LNCaP clone FGC (cell line): ENCODE data around the gene PCCA.
"Not testable (repeated sequence)": the region's sequence is repeated elsewhere in the genome, so short reads cannot be mapped to it uniquely, and the experiment has no call there.

ENCODE experiments used
- DNase-seq: peaks from one replicate; pipeline ENCODE4 v3.0.0-alpha.2; 2011; ENCODE audit warnings: low read depth
- H3K4me3 ChIP-seq: 2 replicates; pipeline ENCODE4 v1.5.1; 2011; ENCODE audit warnings: mild to moderate bottlenecking, low read depth, low read length, control low read depth
- TF ChIP-seq, protein P1 (sequence below): IDR thresholded peaks from 2 replicates; pipeline ENCODE4 v1.5.1; 2012; ENCODE audit warnings: mild to moderate bottlenecking; ENCODE audit not compliant: control insufficient read depth, insufficient read depth; ENCODE audit errors: extremely low read depth

PCCA gene

GRCh38 chr13:100088273-100088643 is 635 bp upstream of the PCCA start:
- H3K4me3 ChIP-seq, result peak overlapping the region; percentile 70
- DNase-seq, result no peak
- TF ChIP-seq, protein P1, sequence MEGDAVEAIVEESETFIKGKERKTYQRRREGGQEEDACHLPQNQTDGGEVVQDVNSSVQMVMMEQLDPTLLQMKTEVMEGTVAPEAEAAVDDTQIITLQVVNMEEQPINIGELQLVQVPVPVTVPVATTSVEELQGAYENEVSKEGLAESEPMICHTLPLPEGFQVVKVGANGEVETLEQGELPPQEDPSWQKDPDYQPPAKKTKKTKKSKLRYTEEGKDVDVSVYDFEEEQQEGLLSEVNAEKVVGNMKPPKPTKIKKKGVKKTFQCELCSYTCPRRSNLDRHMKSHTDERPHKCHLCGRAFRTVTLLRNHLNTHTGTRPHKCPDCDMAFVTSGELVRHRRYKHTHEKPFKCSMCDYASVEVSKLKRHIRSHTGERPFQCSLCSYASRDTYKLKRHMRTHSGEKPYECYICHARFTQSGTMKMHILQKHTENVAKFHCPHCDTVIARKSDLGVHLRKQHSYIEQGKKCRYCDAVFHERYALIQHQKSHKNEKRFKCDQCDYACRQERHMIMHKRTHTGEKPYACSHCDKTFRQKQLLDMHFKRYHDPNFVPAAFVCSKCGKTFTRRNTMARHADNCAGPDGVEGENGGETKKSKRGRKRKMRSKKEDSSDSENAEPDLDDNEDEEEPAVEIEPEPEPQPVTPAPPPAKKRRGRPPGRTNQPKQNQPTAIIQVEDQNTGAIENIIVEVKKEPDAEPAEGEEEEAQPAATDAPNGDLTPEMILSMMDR, result no peak

GRCh38 chr13:100089465-100090032 is 656 bp downstream of the PCCA start:
- TF ChIP-seq, protein P1, result no peak
- H3K4me3 ChIP-seq, result peak overlapping the region; percentile 70
- no peak for DNase-seq

DNA sequence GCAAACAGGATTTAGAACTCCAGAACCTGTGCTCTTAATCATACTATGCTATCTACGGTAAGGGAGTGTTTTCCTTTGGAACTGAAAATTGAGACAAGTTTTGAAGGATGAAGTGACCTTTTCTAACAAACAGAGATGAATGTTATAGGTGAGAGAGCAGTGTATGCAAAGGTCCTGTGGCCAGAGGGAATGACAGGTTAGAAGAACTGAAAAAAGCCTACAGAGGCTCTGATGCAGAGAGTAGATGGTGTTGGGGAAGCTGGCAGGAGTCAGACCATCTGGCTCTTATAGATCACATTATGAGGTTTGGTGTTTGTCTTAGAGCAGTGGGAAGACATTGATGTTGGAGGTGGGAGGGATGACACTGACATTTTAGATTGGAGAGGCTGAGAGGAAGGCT is 2.0 kb downstream of the PCCA start:
- no peak overlapping the region for H3K4me3 ChIP-seq
- TF ChIP-seq, protein P1, result no peak
- DNase-seq, result no peak

DNA sequence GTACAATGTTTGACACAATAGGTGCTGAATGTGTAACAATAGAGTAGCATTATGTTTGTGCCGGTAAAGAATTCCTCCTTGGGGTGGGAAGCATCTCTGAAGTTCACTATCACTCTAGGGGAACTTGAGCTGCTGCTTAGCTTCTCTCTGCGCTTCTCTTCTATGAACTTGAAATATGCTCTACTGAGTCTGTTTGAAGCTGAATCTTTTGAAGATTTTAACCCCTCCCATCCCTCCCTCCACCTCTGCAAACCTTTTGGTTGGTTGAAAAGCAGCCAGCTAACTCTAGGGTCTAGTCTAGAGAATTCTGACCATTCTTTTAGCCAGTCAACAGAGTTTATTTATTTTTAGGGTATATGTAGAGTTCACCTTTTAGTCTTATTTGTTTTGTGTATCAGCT is 2.5 kb downstream of the PCCA start:
- TF ChIP-seq, protein P1, result no peak
- H3K4me3 ChIP-seq, result no peak overlapping the region
- no peak for DNase-seq

DNA sequence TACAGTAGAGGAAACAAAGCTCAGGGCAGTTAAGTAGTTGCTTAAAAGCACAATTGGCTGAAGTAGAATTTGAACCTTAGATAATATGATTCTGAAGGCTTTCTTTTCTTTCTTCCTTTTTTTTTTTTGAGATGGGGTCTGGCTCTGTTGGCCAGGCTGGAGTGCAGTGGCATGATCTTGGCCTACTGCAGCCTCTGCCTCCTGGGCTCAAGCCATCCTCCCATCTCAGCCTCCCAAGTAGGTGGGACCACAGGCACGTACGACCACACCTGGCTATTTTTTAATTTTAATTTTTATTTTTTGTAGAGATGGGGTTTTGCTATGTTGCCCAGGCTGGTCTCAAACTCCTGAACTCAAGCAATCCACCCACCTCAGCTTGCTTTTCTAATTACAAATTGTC is 3.4 kb downstream of the PCCA start:
- not testable (repeated sequence) for DNase-seq, H3K4me3 ChIP-seq

- TF ChIP-seq, protein P1, result no peak
- no peak overlapping the region for H3K4me3 ChIP-seq
- no peak for DNase-seq
Observed at GRCh38 chr13:100095498-100095897, 6.6 kb downstream of the PCCA start.

- no peak overlapping the region for H3K4me3 ChIP-seq
- DNase-seq, result no peak
- TF ChIP-seq, protein P1, result no peak
Observed at GRCh38 chr13:100096526-100096925, 7.6 kb downstream of the PCCA start.
